H54 (cell line): ENCODE results near the gene ERBB2.
A peak's percentile ranks its signal among the peaks of the same experiment; 100 is the strongest.

Experiments used
- DNase-seq: peaks from one replicate; pipeline ENCODE4 v3.0.0; 2011; ENCODE audit warnings: low spot score, mixed read lengths; ENCODE audit not compliant: insufficient read length
- FAIRE-seq: peaks from 3 replicates; lab custom pipeline; 2011; peaks lifted over from hg19 to GRCh38; lab: Jason Lieb, UNC
- POLR2A ChIP-seq: IDR thresholded peaks from 2 replicates; pipeline ENCODE4 v1.6.1; 2011; ENCODE audit warnings: low read depth, mild to moderate bottlenecking, low read length

ERBB2 gene

DNA sequence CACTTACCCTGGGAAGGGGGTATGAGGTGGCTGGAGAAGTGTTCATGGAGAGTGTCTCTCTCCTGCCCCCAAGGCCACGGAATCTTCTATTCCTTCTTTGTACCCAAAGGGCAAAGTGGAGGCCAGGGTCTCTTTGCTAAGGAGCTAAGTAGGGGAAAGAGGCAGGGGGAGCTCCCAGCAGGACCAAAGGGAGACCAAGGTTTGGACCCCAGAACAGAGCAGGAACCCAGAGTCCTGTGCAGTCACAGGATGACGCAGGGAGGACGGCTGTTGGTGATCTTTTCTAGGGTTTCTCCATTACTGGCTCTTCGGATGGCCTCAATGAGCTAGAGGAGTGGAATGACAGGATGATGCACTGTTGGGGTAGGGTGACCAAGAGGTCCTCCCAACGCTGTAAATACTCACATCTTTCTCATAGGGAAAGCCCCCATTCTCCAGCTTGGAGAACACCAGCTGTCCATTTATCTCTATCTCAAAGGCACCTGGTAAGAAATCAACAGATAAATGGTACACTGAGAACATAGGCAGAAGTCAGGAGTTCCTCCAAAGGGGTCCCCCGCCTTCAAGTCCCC is 29.5 kb downstream of the ERBB2 start:
- TF ChIP-seq POLR2A, result no peak
- no peak for FAIRE-seq
- no peak for DNase-seq

DNA sequence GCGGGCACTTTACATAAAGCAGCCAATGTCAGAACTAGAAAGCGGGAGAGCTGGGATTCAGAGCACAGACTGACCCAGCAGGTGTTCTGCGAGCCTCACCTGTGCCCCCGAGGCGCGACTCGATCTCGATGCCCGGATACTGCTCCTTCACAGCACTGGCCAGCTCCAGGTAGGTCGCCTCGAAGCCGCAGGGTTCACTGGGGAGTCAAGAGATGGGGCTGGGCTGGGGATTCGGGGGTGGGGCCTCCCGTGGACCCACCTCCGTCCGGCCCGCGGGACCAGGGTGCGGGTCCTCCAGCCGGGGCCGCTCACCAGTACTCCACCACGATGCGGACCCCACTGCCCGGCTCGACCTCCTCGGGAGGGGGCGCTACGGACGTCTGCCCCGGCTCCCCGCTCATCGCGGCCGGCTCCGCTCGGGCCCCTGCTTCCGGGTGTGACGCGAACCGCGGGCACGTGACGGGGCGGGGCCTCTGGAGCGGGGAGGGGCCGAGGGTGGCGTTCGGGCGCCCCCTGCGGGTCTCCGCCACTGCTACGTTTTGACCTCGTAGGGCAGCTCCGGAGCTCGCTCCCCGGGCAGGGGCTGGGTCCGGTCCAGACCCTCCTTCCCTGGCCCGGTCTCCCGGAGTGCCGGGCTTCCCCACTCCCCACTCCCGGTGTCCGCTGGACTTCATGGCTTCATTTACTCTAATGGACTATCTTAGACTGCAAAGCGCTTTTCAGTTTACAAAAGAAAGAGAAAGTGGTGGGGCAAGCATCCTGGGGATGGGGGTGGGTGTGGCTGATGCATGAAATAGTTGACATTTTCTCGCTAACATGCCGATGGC is 30.4 kb downstream of the ERBB2 start, which contains the start of gene MIEN1:
Gene MIEN1, minus strand, starts transcription at position 438 of the 827 bp plus-strand sequence. Its CDS starts 37 bp downstream, at position 401.
- peak; percentile 77 for TF ChIP-seq POLR2A
- peak; percentile 91 for DNase-seq
- no peak for FAIRE-seq

DNA sequence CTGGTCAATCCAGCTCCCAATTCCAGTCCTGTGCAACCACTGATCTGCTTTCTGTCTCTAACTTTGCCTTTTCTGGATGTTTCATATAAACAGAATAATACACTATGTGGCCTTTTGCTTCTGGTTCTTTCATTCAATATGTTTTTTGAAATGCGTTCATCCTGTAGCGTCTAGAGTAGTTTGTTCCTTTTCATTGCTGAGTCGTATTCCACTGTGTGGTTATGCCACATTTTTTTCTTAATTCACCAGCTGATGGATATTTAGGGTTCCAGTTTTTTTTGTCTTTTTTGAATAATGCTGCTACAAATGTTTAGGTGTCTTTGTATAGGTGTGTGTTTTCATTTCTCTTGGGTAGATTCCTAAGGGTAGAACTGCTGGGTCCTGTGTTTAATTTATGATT is 32.7 kb downstream of the ERBB2 start:
- no peak for TF ChIP-seq POLR2A
- DNase-seq (no peak), FAIRE-seq (no peak)

DNA sequence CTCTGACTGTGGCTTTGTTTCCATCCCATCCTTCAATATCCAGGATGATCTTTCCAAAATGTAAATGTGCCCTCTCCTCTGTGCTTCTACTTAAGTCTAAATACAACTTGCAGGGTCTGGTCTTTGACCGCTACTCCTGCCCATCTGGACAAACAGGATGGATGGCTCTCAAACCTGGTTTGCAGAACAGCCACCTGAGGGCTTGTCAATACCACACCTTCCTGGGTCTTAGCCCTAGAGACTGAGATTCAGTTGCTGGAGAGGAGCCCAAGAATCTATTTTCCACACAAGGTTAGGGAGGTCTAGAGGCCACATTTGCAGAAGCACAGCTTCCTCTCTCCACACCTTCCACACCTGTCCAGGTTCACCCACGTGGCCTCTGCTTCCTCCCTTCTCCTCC is 36.0 kb downstream of the ERBB2 start:
- no peak for FAIRE-seq

DNA sequence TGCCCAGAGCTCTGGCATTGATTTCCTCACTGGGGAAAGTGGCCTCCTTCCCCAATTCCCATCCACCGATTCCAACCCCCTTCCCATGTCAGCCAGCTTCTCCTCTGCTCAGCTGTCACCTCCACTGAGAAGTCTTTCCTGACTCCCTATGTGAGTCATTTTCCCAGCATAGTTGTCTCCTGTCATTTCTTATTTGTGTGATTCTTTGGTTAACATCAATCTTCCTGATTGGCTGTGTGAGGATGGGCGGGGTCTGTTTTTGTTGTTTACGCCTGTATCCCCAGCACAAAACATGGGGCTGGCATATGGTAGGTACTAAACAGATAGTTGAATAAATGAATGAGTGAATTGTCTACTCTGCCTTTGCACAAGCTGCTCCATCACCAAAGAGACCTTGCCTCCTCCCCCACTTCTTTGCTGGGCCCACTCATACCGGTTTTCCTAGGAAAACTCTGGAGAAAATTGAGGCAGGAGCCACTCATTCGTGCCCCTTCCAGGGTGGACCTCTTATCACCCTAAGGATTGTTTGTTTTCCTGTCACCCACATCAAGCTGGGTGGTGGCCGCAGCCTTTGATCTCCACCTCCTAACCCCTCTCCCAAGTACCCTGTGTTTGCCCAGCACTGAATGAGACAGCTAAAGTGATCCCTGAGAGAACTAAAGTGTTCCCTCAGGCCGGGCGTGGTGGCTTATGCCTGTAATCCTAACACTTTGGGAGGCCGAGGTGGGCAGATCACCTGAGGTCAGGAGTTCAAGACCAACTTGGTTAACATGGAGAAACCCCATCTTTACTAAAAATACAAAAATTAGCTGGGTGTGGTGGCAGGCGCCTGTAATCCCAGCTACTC is 36.7 kb downstream of the ERBB2 start:
- TF ChIP-seq POLR2A, result no peak
- no peak for FAIRE-seq
- DNase-seq, result peak; percentile 44

More for the DNA sequence above, 36.0 kb downstream of the ERBB2 start:
- DNase-seq, result no peak
- TF ChIP-seq POLR2A, result no peak

DNA sequence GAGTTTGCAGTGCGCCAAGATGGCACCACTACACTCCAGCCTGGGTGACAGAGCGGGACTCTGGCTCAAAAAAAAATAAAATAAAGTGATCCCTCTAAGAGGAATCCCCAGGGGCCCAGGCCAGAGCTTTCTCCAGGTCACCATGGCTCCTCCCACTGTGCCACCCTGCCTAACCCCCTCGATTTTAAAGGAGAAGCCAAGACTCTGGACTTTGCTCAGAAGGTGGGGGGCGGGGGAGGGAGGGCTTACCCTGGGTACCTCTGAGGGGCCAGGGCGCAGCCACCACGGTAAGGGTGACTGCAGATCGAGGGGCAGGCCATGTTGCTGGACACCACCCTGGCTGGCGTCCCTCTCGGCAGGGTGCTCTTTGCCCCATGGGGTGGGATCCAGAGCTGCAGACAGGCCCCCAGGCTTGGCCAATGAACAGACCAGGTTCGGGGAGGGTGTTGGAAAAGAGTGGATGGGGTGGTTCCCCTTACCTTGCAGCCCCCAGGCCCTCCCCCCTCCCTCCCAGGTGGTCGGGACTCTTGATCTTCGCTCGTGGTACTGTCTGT is 37.4 kb downstream of the ERBB2 start:
- DNase-seq (no peak), FAIRE-seq (no peak)
- TF ChIP-seq POLR2A, result no peak

DNA sequence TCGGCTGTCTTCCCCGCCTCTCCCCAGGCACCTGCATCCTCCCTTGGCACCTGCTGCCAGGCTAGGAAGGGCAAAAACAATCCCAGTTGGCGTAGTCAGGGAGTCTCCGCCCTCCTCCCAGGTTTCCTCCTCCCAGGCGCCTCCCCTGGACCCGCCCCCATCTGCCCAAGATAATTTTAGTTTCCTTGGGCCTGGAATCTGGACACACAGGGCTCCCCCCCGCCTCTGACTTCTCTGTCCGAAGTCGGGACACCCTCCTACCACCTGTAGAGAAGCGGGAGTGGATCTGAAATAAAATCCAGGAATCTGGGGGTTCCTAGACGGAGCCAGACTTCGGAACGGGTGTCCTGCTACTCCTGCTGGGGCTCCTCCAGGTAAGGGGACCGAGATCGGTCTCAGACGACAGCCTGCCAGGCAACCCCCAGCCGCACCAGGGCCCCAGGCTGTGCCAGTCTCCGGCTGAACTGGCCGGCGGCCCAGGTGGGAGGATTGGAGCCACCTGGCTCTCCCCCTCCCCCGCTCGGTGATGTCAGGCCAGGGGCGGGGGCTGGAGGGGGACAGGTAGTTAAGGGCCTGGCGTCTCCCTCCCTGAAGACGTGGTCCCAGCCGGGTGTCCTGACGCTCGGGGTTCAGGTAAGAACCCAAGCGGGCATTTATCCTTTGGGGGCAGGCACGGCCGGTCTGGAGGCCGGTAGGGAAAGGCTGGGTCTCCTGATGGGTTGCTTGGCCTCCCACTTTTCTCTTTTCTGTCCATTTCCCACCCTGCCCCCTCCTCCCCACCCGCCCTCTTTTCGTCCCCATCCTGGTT is 38.1 kb downstream of the ERBB2 start, which contains the start of gene GRB7:
Gene GRB7, plus strand, starts transcription at position 179 of the 808 bp plus-strand sequence. CDS start 4,364 bp downstream, outside the sequence.
- no peak for FAIRE-seq
- no peak for TF ChIP-seq POLR2A
- DNase-seq, result no peak

DNA sequence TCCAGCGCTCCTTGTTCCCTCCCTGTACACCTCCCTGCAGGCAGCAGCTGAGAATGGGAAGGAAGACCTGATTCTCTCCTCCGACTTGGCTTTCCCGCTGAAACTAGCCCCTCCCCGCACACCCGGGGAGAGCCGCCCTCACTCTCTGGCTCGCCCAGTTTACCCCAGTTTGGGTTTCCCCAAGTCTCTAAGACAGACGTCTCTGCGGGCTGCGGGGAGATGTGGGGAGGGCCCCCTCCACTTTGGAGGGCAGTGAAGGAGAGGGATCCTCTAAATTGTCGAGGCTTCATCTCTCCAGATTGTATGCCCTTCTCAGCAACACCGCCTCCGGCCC is 38.7 kb downstream of the ERBB2 start:
- FAIRE-seq, result no peak
- DNase-seq, result no peak
- no peak for TF ChIP-seq POLR2A

DNA sequence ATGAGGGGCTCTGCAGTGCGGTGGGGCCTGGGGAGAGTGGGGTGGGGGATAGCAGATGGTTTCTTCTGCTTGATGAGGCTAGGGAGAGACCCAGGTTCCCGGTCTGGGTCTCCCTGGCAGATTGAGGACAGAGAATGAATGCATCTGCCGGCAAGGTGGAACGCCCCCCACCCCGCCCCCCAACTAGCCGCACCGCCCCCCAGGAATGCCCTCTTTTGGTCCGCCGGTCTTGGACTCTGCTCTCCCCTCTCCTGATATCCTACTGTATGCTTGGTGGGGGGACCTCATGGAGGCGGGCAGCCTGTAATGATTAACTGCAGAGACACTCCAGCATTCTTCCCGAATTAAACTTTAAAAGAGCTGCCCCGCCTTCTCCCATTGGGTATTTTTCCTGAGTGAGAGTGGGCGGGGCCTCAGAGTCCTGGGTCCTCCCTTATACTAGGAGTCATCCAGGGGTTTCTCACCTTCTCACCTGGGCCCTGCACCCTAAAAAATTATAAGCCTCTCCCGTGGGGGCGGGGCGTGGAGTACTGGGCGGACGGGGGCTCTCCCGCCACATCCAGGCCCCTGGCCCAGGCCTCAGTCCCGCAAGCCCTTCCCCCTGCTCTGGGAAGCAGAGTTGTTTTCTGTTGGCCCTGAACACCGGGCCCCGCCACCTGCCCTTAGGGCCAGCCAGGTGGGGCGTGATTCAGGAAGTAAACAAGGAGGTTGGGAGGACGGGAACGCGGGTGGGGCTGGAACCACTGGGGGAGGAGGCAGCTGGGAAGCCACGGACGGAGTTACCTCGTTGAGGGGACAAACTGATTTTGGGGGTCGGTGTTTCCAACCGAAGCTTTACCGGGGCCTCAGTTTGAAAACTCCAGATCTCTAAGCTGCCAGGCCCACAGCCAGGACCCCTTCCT is 39.4 kb downstream of the ERBB2 start:
- FAIRE-seq, result no peak
- no peak for DNase-seq
- no peak for TF ChIP-seq POLR2A

DNA sequence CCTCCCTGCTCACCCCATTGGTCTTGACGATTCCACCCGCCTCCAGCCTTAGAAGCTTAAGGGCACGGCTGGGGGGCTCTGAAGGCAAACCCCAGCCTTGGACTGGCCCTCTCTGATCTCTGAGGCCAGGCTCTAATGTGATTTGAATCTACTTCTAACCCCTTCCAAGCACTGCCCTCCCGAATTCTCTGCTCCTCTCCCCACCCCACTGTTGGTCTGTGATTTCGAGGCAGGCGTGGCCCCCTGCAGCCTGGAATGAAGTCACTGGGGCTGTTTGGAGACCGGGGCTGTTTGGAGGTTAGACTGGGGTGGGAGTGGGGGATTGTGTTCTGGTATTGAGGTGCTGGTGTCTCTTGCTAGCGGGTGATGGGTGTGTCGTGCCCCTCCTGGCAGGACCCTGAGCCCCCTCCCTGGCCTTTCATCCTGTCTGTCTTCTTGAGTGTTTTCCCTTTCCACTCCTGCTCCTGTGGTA is 40.1 kb downstream of the ERBB2 start:
- TF ChIP-seq POLR2A, result no peak
- no peak for FAIRE-seq
- no peak for DNase-seq

DNA sequence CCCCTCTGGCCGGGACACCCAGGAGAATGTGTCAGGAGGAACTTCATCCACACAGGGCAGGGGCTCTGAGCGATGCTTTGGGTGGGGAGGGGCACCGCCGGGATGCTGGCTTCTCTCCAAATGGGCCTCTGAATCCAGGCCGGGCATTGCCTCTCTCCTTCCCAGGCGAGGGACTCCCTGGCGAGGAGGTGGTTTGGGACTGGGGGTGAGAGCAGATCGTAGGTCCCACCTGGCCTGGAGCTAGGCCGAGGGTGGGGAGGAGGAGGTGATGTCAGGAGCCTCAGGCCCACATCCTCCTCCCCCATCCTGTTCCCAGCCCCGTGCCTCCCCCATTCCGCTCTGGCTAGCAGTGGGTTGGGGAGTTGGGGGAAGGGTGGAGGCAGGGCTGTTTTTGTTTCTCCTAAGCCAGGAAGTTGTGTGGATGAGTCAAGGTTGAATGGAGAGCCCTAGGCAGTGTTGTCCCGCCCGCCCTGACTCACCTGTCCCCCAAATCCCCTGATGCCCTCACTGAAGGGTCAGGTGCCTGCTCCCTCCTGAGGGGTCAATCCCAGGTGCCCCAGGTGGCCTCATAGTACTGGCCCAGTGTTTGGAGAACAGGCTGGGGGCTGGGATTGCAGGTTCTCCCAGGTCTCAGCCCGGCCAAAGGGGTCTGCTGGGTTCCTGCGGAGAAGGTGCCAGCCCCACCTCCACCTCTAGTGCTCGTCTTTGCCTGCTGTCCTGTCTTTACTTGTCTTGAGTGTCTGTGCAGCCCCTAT is 40.7 kb downstream of the ERBB2 start:
- TF ChIP-seq POLR2A, result no peak
- DNase-seq (peak; percentile 86), FAIRE-seq (no peak)
